Thoracic aorta (tissue), 2 donors: Measurements from ENCODE around the gene TPSAB1. TPM values are rescaled to one million over a fixed set of nuclear protein-coding genes. Genes with fewer than 3 reads are reported as not detected.
"Not testable (repeated sequence)": the region's sequence is repeated elsewhere in the genome, so short reads cannot be mapped to it uniquely, and the experiment has no call there.

Experiments used
- ATAC-seq: fragments of 150-250 bp; one replicate; pipeline ENCODE4 v1.8.0; 2017; ENCODE audit warnings: low read depth; ENCODE audit not compliant: insufficient number of reproducible peaks, low FRiP score
- DNase-seq: peaks from one replicate; pipeline ENCODE4 v3.0.0-alpha.2; 2020; ENCODE audit warnings: low spot score
- H3K27ac ChIP-seq, 2 donors: fragments of 200-600 bp; sonication (generic); 1 replicate in 1 of 2; 2 replicates in 1 of 2; pipeline ENCODE4 v1.5.1; 2016; ENCODE audit warnings: mild to moderate bottlenecking in 2 of 2, moderate library complexity in 2 of 2
- H3K27me3 ChIP-seq: fragments of 200-600 bp; sonication (generic); replicated peaks from 2 replicates; pipeline ENCODE4 v1.6.0; 2016; ENCODE audit warnings: mild to moderate bottlenecking; ENCODE audit not compliant: insufficient read depth
- H3K36me3 ChIP-seq: fragments of 200-600 bp; sonication (generic); one replicate; pipeline ENCODE4 v1.5.1; 2016
- H3K4me1 ChIP-seq, 2 donors: fragments of 200-600 bp; sonication (generic); 1 replicate in 1 of 2; 2 replicates in 1 of 2; pipeline versions ENCODE4 v1.5.1 to v1.6.0; 2016; ENCODE audit warnings: low read depth in 2 of 2, mild to moderate bottlenecking in 1 of 2; ENCODE audit not compliant: control insufficient read depth in 1 of 2
- H3K4me3 ChIP-seq: fragments of 200-600 bp; sonication (generic); 2 replicates; pipeline ENCODE4 v1.5.1; 2016; ENCODE audit warnings: mild to moderate bottlenecking
- H3K9me3 ChIP-seq: fragments of 200-600 bp; sonication (generic); 2 replicates; pipeline ENCODE4 v1.5.1; 2016
- total RNA-seq, 2 donors: library from RNA; depleted of rRNA; stranded (reverse); fragments of >200 nt; gene quantifications; one replicate each; pipeline versions ENCODE4 v1.1.0 to v1.2.3, GENCODE V29; 2016
- TF ChIP-seq, protein P1 (sequence below): fragments of 200-600 bp; sonication (generic); IDR thresholded peaks from one replicate; pipeline ENCODE4 v1.5.1; 2019; ENCODE audit warnings: antibody characterized with exemption

The TPSAB1 gene
- total RNA-seq: 100 to 1,000 TPM in 1 of 2 donors, 10 to 100 TPM in 1; 26.0 to 164 TPM

DNA sequence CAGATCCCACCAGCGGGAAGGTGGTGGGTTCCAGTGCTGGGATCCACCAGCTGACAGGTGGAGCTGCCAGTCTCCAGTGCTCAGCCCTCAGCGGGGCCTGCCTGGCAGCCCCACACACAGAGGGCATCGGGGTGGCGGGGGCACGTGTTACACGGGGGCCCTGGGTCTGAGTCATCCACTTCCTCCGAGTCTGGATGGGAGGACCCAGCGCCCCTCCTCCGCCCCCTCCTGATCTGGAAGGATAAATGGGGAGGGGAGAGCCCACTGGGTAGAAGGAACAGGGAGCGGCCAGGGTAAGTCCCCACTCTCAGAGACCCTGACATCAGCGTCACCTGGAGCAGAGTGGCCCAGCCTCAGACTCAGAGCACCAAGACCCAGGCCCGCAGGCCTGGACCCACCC is at the start of gene TPSAB1:
TPSAB1 (plus strand) TSS at position 270 of the 400 bp plus-strand sequence. CDS start 234 bp downstream, outside the sequence.
- not testable (repeated sequence) for ATAC-seq, H3K4me3 ChIP-seq, H3K27me3 ChIP-seq, H3K9me3 ChIP-seq, H3K36me3 ChIP-seq, H3K27ac ChIP-seq, H3K4me1 ChIP-seq, DNase-seq

DNA sequence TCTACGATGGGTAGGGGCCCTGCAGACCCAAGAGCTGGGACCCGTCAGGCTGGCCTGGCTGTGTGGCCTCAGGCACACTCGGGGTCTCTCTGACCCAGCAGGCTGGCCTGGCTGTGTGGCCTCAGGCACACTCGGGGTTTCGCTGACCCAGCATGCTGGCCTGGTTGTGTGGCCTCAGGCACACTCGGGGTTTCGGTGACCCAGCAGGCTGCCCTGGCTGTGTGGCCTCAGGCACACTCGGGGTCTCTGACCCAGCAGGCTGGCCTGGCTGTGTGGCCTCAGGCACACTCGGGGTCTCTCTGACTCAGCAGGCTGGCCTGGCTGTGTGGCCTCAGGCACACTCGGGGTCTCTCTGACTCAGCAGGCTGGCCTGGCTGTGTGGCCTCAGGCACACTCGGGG is 49.7 kb upstream of the TPSAB1 start:
- H3K4me3 ChIP-seq, H3K27me3 ChIP-seq, H3K4me1 ChIP-seq, DNase-seq, H3K27ac ChIP-seq, H3K36me3 ChIP-seq, H3K9me3 ChIP-seq, ATAC-seq: not testable (repeated sequence)

DNA sequence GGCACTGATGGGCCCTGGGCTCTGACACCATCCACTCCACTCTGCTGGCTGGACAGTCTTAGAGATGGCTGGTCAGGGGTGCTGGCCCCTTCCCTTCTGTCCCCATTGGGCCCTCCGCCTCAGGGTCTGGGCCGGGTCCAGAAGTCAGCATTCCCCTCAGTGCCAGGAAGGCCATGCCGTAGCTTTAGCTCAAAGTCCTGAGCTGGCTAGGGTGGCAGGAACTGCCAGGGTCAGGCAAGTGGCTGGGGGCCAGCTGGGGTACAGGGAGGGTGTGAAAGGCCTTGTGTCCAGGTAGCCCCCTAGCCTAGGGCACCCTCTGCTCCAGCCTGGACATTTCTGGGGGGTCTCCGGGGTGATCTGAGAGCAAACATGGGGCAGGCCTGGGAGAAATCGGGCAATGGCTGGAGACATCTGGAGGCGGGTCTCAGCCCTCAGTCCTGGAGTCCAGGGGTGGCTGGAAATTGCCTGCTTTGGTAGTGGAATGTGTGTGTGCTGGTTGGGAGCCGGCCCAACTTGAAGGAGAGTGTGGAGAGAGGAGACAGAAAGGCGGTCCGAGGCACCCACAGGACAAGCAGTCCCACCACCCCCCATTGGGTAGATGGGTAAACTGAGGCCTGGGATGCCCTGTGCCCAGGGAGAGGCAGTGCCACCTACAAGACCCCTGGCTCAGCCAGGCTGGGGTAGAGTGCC is 48.0 kb upstream of the TPSAB1 start:
- TF ChIP-seq, protein P1, sequence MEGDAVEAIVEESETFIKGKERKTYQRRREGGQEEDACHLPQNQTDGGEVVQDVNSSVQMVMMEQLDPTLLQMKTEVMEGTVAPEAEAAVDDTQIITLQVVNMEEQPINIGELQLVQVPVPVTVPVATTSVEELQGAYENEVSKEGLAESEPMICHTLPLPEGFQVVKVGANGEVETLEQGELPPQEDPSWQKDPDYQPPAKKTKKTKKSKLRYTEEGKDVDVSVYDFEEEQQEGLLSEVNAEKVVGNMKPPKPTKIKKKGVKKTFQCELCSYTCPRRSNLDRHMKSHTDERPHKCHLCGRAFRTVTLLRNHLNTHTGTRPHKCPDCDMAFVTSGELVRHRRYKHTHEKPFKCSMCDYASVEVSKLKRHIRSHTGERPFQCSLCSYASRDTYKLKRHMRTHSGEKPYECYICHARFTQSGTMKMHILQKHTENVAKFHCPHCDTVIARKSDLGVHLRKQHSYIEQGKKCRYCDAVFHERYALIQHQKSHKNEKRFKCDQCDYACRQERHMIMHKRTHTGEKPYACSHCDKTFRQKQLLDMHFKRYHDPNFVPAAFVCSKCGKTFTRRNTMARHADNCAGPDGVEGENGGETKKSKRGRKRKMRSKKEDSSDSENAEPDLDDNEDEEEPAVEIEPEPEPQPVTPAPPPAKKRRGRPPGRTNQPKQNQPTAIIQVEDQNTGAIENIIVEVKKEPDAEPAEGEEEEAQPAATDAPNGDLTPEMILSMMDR: no peak
- Histone ChIP-seq H3K9me3 (no peaks in the 10 kb centered on the region), H3K27ac (no peak overlapping the region), H3K4me3 (no peak overlapping the region), H3K27me3 (no peaks in the 10 kb centered on the region), H3K4me1 (no peaks in the 10 kb centered on the region), H3K36me3 (no peaks in the 10 kb centered on the region)
- DNase-seq: no peak
- ATAC-seq: no peak

DNA sequence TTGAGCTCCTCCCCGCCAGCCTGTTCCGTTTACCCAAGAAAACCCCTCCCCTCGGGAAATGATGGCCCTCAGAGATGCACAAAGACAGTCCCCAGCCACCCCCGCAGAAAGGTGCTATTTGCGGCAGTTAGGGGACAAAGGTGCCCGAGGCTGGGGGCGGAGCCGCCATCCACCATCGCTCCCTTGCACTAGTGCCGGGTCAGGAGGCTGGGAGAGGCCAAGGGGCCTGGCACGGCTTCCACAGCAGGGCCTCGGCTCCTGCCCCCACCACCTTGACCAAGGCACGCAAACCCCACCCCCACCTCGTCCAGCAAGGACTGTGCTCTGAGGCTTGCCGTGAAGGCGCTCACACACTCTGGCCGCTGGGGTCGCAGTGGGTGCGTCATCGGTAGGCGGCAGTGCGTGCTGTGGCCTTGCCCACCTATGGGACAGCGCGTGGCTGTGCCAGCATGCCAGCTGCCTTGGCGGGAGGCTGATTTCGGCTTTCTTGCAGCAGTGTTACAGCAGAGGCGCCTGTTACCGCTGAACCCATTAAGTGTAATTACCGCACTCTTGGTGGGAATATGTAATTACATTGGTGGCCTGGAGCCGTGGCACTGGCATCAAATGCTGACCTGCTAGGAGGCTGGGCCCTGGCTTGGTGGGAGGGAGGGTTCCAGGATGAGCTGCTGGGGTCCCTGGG is 47.2 kb upstream of the TPSAB1 start:
- DNase-seq (no peak), ATAC-seq (no peak)
- Histone ChIP-seq H3K27me3 (no peaks in the 10 kb centered on the region), H3K36me3 (no peaks in the 10 kb centered on the region), H3K4me3 (no peak overlapping the region), H3K9me3 (no peaks in the 10 kb centered on the region), H3K4me1 (no peaks in the 10 kb centered on the region), H3K27ac (no peak overlapping the region)
- TF ChIP-seq, protein P1: no peak

DNA sequence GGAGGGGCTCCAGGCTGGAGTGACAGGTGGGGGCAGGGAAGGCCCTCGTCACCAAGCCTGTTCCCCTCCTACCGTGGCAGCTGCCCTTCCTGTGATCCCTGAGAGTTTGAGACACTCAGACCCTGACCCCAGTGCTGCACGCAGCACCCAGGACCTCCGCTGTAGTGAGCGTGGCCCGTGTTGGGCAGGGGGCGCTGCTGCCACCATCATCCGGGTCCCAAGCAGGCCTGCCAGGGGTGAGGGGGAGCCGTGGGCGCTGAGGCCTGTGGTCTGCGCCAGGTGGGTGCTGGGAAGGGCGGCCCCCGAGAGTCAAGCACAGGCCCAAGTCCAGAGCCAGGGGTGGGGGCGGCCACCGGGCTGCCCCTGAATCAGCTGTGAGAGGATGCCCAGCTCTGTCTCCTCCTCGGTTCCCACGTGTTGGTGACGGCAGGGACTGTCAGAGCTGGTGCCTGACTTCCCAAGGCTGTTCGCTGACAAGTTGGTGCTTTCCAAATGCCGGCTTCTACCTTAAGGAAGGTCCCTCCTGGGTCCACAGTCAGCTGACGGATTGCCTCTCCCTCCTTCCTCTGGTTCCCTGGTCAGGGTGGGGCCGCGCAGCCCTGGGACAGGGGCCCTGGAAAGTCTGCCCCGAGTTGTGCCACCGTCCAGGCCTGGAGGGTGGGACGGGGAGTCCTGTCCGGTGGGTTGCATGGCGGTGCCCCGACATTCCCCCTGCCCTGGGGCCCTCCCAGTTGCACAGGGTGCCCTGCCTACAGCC is 46.5 kb upstream of the TPSAB1 start:
- DNase-seq (no peak), ATAC-seq (no peak)
- H3K27me3 ChIP-seq: no peaks in the 10 kb centered on the region
- H3K9me3 ChIP-seq: no peaks in the 10 kb centered on the region
- no peak overlapping the region for H3K4me3 ChIP-seq
- no peaks in the 10 kb centered on the region for H3K4me1 ChIP-seq
- TF ChIP-seq, protein P1: no peak
- no peak overlapping the region for H3K27ac ChIP-seq
- no peaks in the 10 kb centered on the region for H3K36me3 ChIP-seq
